Natural killer cell (primary cell): Measurements from ENCODE around the gene RPS19BP1. TPM values are rescaled to one million over a fixed set of nuclear protein-coding genes. Genes with fewer than 3 reads are reported as not detected.

Source experiments
- ATAC-seq, 3 donors: fragments of 150-1000 bp in 2 of 3; fragments of 200-7000 bp in 1 of 3; cut with Tn5 transposase; 1 replicate in 1 of 3; 2 replicates in 2 of 3; pipeline ENCODE4 v1.10.0; 2021; ENCODE audit warnings: mild to moderate bottlenecking in 2 of 3, moderate library complexity in 2 of 3
- DNase-seq, 2 donors: peaks; one replicate each; pipeline versions ENCODE4 v3.0.0 to v3.0.0-alpha.2; 2013 to 2021; ENCODE audit warnings: mixed read lengths in 1 of 2
- H3K27ac ChIP-seq: one replicate; pipeline ENCODE4 v1.5.1; 2013; ENCODE audit warnings: mild to moderate bottlenecking, low read length
- H3K27me3 ChIP-seq: one replicate; pipeline ENCODE4 v1.6.1; 2013; ENCODE audit warnings: low read length; ENCODE audit not compliant: control insufficient read depth, insufficient read depth
- H3K36me3 ChIP-seq: one replicate; pipeline ENCODE4 v1.6.1; 2013; ENCODE audit warnings: low read length; ENCODE audit not compliant: control insufficient read depth, insufficient read depth
- H3K4me1 ChIP-seq: one replicate; pipeline ENCODE4 v1.6.1; 2013; ENCODE audit warnings: low read length; ENCODE audit not compliant: control insufficient read depth, insufficient read depth
- H3K4me3 ChIP-seq: one replicate; pipeline ENCODE4 v1.5.1; 2013; ENCODE audit warnings: low read length
- H3K9me3 ChIP-seq: one replicate; pipeline ENCODE4 v1.6.1; 2013; ENCODE audit warnings: low read length; ENCODE audit not compliant: control insufficient read depth, insufficient read depth
- H3K27ac Mint-ChIP-seq, 2 donors: one replicate each; pipeline ENCODE4 v1.8.0; 2022; ENCODE audit warnings: mild to moderate bottlenecking in 2 of 2, mixed read lengths in 2 of 2, moderate library complexity in 1 of 2
- H3K27me3 Mint-ChIP-seq, 2 donors: one replicate each; pipeline ENCODE4 v1.8.0; 2022; ENCODE audit warnings: low read depth in 2 of 2, mixed read lengths in 2 of 2
- H3K36me3 Mint-ChIP-seq: one replicate; pipeline ENCODE4 v1.8.0; 2022; ENCODE audit warnings: mixed read lengths
- H3K4me1 Mint-ChIP-seq, 2 donors: one replicate each; pipeline ENCODE4 v1.8.0; 2022; ENCODE audit warnings: mixed read lengths in 2 of 2
- H3K4me3 Mint-ChIP-seq: one replicate; pipeline ENCODE4 v1.8.0; 2022; ENCODE audit warnings: mild to moderate bottlenecking, moderate library complexity, mixed read lengths
- H3K9me3 Mint-ChIP-seq, 2 donors: one replicate each; pipeline ENCODE4 v1.8.0; 2022; ENCODE audit warnings: mixed read lengths in 2 of 2
- CTCF ChIP-seq: fragments of 200-600 bp; IDR thresholded peaks from one replicate; pipeline ENCODE4 v1.8.0; 2022; ENCODE audit warnings: antibody characterized with exemption
- WGBS: methylation state at CpG from one replicate; pipeline ENCODE4 v1.1.7; 2013; ENCODE audit warnings: missing lambda C conversion rate; ENCODE audit not compliant: insufficient coverage; 5-methylcytosine and 5-hydroxymethylcytosine counted together
- intact Hi-C: fragments of 100-400 bp; cut with micrococcal nuclease; formaldehyde crosslinking; loops from one replicate; pipeline ENCODE4 v1.14.2; 2022
- total RNA-seq, 4 donors: library from RNA; stranded (reverse); fragments of 120-200 nt in 1 of 4; gene quantifications; one replicate each; pipeline versions ENCODE4 v1.2.3 to v1.2.4, GENCODE V29; 2013 to 2022

The RPS19BP1 gene
- total RNA-seq, 3 donors from 2014 or later (not counting 1 experiment from before 2014, with no cell fraction given): 56.7 to 66.5 (median 61.3) TPM

- no peak for TF ChIP-seq CTCF
- WGBS: 83% methylated on average over 2 of the region's 3 CpGs
Measured at GRCh38 chr22:39570226-39570625, 37.7 kb upstream of the RPS19BP1 start.

DNA sequence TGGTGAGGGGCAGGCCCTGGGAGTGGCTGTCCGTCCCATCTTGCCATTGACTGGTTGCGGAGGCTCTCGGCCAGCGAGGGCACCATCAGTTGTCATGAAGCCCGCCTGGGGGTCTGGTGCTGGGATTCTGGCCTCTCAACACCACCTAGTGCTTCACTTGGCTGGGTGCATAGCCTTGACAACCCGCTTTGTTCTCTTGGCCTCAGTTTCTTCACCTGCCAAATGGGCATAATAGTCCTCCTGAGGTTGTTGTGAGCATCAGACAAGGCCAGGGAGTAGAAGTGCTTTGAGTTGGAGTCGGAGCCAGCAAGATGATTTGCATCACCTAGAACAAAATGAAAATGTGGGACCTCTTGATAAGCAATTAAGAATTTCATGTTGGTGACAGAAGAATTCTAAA, 36.5 kb upstream of the RPS19BP1 start:
- Histone ChIP-seq H3K27ac (no peak overlapping the region), H3K36me3 (no peaks in the 10 kb centered on the region), H3K27me3 (no peaks in the 10 kb centered on the region), H3K4me3 (no peak overlapping the region), H3K4me1 (peaks cover 15% of the 10 kb centered on the region), H3K9me3 (no peaks in the 10 kb centered on the region)
- Mint-ChIP-seq H3K9me3 (peaks cover 7% of the 10 kb centered on the region in 2 donors), H3K36me3 (no peaks in the 10 kb centered on the region), H3K4me1 (peaks cover 0 to 25% of the 10 kb centered on the region in 2 donors), H3K4me3 (no peak overlapping the region), H3K27me3 (no peaks in the 10 kb centered on the region), H3K27ac (no peak overlapping the region)
- intact Hi-C loops: no loop called here
- WGBS: 95% methylated on average over 7 of the region's 7 CpGs
- DNase-seq: no peak
- no peak for TF ChIP-seq CTCF
- ATAC-seq: no peak

More at GRCh38 chr22:39570226-39570625, 37.7 kb upstream of the RPS19BP1 start:
- DNase-seq (no peak), ATAC-seq (no peak)
- no peak overlapping the region for H3K27ac Mint-ChIP-seq
- intact Hi-C loops: no loop called here
- Histone ChIP-seq H3K27me3 (no peaks in the 10 kb centered on the region), H3K36me3 (no peaks in the 10 kb centered on the region), H3K4me3 (no peak overlapping the region), H3K27ac (no peak overlapping the region), H3K4me1 (peaks cover 15% of the 10 kb centered on the region), H3K9me3 (no peaks in the 10 kb centered on the region)
- H3K27me3 Mint-ChIP-seq: no peaks in the 10 kb centered on the region
- peaks cover 6 to 7% of the 10 kb centered on the region in 2 donors for H3K9me3 Mint-ChIP-seq
- no peak overlapping the region for H3K4me3 Mint-ChIP-seq
- H3K36me3 Mint-ChIP-seq: no peaks in the 10 kb centered on the region
- peaks cover 0 to 24% of the 10 kb centered on the region in 2 donors for H3K4me1 Mint-ChIP-seq

DNA sequence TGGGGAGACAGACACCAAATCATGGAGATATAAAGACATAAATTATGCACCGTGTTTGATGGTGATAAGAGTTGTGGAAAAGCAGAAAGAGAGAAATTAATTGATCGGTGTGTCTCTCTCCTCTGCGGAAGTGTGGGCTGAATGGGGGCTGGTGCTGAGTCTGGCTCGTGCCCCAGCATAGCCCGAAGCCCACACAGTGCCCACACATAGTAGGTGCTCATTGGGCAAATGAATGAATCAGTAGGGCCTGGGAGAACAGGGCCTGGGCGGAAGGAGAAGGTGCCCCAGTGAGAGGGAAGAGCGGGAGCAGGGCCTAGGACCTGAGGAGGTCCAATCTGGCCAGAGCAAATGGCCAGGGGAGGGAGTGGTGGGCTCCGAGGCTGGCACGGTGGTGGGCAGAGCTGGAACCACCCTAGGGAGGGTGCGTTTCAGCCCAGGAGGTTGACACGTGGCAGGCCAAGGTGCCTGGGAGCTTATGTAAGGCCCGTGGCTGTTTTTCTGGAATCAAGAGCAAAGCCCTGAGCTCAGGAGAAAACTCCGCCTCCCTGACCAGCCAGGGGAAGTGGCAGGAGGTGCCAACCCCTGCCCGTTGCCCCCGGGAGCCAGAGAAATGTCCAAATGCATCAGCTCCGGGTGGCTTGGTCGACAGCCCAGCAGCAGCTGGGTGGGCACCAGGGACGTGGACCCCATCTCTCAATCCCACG, 35.9 kb upstream of the RPS19BP1 start:
- no peaks in the 10 kb centered on the region for H3K27me3 Mint-ChIP-seq
- no peak overlapping the region for H3K27ac ChIP-seq
- TF ChIP-seq CTCF: no peak
- H3K27ac Mint-ChIP-seq: no peak overlapping the region
- DNase-seq: no peak
- no peak overlapping the region for H3K4me3 Mint-ChIP-seq
- H3K36me3 Mint-ChIP-seq: no peaks in the 10 kb centered on the region
- WGBS: 79% methylated on average over 19 of the region's 19 CpGs
- H3K27me3 ChIP-seq: no peaks in the 10 kb centered on the region
- H3K36me3 ChIP-seq: no peaks in the 10 kb centered on the region
- H3K4me3 ChIP-seq: no peak overlapping the region
- intact Hi-C loops: no loop called here
- H3K4me1 Mint-ChIP-seq: peaks cover 0 to 25% of the 10 kb centered on the region in 2 donors
- no peaks in the 10 kb centered on the region for H3K9me3 ChIP-seq
- peaks cover 7% of the 10 kb centered on the region in 2 donors for H3K9me3 Mint-ChIP-seq
- no peak for ATAC-seq
- peaks cover 15% of the 10 kb centered on the region for H3K4me1 ChIP-seq
